A549 treated with Mapracorat at 1 μM for 4 hours (cell line): ENCODE results near the gene EGLN3. TPM values are rescaled to one million over a fixed set of nuclear protein-coding genes. Genes with fewer than 3 reads are reported as not detected.

Source experiments
- total RNA-seq: library from RNA; stranded (reverse); fragments of 200-300 nt; extraction: Qiagen RNA extraction; gene quantifications from 5 replicates; pipeline ENCODE4 v1.2.3, GENCODE V29; 2022

Gene EGLN3
- total RNA-seq, result 3.3 to 5.1 TPM (median 3.6 TPM) in 5 replicates

DNA sequence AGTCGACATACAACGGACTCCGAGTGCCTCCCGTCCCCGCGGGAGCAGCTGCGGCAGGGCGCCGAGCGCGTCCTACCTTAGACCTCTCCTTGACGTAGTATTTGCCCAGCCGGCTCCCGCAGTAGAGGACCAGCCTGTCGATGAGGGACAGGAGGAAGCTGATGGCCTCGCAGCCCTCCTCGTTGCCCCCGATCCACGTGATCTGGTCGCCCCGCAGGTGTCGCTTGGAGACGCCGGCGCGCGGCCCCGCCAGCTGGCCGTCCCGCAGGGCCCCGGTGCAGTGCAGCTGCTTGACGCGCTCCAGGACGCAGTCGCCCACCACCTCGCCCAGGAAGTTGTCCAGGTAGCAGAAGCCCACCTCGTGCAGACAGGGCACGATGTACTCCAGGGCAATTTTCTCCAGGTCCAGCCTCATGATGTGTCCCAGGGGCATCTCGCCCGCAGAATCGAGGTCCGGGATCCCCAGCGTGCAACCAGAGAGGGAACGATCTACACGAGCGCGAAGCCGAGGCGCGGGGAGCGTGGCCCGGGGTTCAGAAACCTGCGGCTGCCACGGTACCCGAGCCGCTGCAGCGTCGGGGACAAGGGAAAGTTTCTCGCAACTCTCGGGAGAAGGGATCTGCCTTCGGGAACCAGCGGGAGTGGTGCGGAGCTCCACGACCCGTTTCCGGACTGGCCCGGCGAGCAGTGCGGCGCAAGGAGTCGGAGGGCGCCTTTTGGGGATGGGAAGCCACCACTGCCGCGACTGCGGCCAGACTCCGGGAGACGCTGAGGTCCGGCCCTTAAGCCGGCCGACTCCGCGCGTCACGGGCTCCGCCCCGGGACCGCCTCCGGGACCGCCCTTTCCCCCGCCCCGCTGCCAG lies at the start of gene EGLN3:
Gene EGLN3, minus strand, starts transcription at position 755 of the 863 bp plus-strand sequence. Its CDS starts 322 bp downstream, at position 433.

